KBM-7 (cell line): ENCODE data around the gene TIMM13.

Experiments used
- DNase-seq: peaks from one replicate; pipeline ENCODE4 v3.0.0-alpha.2; 2015
- in situ Hi-C: fragments of 300-500 bp; cut with MboI; formaldehyde crosslinking; loops from 2 replicates; pipeline ENCODE4 v1.14.3; 2020; ENCODE audit warnings: low sequenced_read_pairs, low pct_unique_long_range_greater_than_20kb, mixed read lengths

Gene TIMM13

DNA sequence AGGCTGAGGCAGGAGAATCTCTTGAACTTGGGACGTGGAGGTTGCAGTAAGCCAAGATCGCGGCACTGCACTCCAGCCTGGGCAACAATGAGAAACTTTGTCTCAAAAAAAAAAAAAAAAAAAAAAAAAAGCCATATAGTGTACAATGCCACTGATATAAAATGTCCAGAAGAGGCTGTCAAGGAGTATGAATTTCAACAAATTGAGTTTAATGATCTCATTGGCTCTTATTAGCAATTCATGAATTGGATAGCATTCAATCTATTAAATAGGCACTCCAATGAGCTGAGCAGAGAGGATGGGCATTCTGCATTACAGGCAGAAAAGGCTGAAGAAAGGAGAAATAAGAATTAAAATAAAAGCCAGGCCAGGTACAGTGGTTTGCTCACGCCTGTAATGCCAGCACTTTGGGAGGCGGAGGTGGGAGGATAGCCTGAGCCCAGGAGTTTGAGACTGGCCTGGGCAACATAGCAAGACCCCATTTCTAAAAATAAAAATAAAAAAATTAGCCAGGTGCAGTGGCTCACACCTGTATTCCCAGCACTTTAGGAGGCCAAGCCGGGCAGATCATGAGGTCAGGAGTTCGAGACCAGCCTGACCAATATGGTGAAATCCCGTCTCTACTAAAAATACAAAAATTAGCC is 30.1 kb upstream of the TIMM13 start:
- DNase-seq: no peak
- in situ Hi-C loops: no loop called here

DNA sequence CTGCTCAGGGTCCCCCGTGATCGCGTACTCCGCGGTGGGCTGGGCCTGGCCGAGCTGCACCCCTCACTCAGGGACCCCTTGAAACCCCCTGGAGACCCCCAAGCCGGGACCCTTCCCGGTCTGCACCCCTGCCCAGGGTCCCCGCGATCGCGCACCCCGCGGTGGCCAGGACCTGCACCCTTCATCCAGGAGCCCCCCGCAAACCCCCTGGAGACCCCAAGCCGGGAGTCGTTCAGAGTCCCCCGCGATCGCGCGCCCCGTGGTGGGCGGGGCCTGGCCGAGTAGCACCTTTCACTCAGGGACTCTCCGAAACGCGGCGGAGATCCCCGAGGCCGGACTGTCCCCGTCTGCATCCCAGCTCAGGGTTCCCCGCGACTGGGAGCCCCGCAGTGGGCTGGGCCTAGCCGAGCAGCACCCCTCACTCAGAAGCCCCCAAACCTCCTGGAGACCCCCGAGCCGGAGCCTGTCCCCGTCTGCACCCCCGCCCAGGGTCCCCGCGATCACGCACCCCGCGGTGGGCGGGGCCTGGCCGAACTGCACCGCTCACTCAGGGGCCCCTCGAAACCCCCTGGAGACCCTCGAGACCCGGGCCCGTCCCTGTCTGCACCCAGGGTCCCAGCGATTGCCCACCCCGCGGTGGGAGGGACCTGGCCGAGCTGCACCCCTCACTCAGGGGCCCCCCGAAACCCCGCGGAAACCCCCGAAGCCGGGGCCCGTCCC is 28.6 kb upstream of the TIMM13 start:
- in situ Hi-C loops: no loop called here
- no peak for DNase-seq

DNA sequence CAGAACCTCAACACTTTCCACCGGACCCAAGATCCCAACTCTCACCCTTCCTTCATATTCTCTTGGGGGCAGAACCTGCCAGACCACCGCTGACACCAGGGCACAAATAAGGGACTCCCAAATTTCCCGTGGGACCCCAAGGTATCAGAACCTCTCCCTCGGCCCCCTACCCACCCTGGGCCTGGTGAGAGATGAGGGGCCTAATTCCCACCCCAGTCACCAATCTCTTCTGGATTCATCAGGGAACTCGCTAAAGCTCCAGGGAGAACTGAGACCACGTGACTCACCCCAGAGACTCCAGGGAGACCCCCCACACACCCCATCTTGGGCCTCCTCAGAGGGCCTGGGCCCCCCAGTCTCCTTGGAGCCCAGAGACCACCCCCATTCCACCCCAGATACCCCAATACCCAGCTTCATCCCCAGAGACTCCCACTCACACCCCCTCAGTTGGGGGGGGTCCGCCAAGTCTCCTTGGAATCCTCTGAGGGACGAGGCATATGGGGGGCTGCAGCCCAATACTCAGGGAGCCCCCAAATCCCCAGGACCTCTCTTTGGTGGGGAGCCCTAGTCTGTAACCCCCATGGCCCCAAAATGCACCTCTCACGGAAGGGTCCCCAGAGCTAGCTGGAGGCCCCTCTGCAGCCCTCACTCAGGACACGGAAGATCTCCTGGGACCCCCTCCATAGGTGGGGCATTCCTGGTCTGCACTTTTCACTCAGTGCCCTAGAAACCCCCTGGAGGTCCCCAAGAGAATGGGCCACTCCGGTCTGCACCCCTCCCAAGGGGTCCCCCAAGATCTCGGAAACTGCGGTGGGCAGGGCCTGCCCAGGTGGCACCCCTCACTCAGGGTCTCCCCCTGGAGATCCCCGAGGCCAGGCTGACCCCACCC is 27.8 kb upstream of the TIMM13 start:
- in situ Hi-C loops: no loop called here
- no peak for DNase-seq

DNA sequence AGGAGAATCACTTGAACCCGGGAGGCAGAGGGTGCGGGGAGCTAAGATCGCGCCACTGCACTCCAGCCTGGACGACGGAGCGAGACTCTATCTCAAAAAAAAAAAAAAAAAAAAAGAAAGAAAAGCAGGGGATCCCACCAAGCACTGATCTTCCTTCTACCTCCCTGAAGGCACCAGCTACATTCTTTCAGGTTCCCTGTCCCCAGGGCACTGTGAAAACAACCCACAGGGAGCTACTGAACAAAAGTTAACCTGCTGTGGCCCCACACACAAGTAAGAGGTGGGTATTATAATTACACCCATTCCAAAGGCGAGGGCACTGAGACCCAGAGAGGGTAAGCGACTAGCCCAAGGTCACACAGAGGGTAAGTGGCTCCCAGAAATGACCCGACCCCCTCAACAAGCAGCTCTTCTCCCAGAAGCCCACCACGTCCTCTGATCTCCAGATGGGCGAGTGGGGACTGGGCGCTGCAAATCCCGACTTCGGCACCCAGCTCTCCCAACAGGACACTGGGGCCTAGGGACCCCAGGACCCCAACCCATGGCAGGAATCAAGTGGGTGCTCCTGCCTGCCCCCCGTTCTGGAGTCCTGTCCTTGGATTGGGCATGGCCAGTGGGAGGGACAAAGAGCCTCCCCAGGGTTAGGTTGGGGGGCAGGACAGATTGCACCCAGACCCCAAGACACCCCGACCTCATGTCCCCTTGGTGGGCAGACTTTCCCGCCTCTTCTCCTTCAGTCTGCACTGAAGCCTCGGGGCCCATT is 27.0 kb upstream of the TIMM13 start:
- DNase-seq: no peak
- in situ Hi-C loops: no loop called here

DNA sequence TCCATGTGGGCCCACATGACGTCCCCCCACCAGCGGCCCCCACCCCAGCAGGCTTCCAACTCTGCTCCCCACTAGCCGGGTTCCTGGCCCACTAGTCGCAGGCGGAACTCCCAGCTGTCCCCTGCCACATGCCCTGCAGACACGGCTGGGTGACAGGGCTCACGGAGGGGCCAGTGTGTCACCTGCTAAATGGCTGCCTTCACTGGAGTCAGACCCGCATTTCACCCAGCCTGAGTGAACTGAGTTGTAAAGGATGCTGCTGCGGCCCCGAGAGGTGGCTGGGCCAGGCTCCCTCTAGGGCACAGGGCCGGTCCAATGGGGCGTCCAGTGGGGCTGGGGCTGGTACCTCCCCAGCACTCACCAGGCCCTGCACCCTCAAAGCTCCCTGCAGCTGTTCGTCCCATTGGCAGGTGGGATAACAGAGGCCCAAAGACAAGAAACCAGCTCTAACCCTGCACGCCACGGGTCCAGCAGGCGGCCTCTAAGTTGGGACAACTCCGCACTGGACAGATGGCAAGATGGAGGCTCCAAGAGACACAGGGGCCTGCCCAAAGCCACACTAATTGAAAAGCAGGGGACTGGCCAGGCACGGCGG is 26.1 kb upstream of the TIMM13 start:
- no peak for DNase-seq
- in situ Hi-C loops: no loop called here

DNA sequence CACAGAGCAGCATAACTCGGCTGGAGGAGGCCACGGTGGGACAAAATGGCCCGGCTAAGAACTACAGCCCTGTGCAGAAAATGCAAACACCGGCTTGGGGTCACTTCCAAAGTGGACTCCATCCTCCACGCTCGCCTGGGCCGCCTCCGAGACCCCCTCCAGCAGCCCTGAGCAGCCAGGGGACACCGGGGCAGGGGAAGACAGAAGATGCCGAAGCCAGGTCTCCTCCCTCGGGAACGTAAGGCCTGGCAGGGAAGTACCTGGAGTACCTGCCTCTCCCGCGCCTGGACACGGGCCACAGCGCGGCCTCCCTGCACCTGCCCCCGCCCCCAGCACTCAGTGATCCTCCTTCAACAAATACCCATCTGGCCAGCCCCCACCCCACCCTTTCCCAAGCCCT is 24.4 kb upstream of the TIMM13 start:
- no peak for DNase-seq
- in situ Hi-C loops: no loop called here

DNA sequence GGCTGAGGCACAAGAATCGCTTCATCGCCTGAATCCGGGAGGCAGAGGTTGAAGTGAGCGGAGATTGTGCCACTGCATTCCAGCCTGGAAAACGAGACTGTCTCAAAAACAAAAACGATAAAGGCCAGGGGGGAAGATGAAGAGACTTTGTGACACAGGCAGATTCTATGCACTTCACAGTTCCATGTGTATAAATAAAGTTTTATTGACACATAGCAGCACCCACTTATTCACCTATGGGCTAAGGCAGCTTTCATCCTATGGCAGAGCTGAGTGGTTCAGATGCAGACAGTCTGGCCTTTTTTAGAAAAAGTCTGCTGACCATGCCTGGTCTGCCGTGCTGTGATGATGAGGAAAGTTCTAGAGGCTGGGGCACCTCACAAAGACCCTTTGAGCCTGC is 23.8 kb upstream of the TIMM13 start:
- DNase-seq: no peak
- in situ Hi-C loops: no loop called here

DNA sequence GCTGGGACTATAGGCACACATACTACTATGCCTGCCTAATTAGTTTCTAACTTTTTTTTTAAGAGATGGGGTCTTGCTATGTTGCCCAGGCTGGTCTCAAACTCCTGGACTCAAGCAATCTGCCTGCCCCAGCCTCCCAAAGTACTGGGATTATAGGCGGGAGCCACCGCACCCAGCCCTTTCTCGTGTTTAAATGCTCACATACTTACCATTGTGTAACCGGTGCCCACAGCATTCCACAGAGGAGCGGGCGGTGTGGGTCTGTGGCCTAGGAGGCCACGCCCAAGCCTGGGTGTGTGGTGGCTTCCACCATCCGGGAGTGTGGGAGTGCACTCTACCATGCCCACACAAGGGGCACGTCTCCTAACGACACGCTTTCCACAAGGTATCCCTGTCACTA is 21.6 kb upstream of the TIMM13 start:
- in situ Hi-C loops: no loop called here
- no peak for DNase-seq

DNA sequence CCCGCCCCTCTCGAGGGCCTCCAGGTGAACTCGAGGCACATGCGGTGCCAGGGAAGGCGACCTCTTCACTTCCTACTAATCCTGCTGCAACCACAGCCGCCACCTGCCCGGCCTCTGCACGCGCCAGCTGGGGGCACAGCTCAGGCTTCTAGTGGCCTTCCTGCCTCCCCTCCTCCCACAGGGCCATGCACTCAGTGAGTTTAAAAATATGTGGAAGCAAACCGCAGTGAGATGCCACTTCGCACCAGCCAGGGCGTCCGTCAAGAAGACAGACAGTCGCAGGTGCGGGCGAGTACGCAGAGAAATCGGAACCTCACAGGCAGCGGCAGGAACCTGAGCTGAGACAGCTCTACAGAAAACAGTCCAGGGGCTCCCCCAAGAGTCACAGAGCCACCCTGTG is 19.0 kb upstream of the TIMM13 start:
- DNase-seq: peak; percentile 85
- in situ Hi-C loops: no loop called here

DNA sequence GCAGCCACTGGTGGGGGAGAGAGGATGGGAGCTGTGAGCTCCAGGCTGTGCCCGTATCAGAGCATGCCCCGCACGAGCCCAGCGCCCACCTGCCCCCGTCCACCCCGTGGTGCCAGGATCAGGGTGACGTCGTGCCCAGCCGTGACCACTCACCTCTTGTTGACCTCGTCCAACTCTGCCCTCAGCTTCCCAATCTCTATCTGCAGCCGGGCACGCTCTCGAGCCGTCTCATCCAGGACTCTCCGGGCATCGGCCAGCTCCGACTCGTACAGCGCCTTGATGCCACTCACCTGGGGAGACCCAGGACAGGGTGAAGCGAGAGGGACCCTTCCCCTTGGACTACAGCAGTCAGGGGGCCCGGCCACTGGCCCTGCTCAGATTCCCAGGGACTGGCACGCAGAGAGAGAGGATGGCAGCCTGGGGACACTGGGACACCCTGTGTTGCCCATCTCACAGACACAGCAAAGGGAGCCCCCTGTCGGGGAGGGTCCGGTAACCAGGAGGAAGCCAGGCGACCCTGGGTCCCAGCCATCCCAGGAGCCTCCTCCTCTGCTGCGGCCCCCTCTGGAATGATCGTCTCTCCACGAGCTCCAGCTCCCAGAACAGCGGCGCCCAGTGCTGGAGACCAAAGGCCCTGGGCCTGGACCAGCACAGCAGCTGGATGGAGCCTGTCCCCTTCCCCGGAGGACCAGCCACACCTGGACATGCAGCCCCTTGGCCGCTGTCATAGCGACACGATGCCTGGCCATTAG is 17.0 kb upstream of the TIMM13 start:
- in situ Hi-C loops: no loop called here
- DNase-seq: no peak

DNA sequence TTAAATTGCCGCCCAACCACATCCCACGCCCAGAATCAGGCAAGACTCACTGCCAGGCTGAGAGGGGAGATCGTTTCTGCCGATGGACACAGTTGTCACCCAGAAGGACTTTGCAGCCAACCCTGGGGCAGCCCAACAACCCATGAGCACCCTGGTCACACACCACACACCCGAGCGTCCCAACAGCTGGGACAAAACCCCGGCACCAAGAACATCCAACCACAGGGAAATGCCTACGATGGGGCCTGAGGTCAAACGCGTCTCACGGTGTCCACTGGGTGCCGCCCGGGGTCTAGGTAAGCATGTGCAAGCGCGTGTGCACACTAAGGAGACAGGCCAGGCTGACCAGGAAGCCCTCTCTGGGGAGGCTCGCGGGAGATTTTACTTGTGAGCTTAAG is 16.4 kb upstream of the TIMM13 start:
- no peak for DNase-seq
- in situ Hi-C loops: no loop called here

DNA sequence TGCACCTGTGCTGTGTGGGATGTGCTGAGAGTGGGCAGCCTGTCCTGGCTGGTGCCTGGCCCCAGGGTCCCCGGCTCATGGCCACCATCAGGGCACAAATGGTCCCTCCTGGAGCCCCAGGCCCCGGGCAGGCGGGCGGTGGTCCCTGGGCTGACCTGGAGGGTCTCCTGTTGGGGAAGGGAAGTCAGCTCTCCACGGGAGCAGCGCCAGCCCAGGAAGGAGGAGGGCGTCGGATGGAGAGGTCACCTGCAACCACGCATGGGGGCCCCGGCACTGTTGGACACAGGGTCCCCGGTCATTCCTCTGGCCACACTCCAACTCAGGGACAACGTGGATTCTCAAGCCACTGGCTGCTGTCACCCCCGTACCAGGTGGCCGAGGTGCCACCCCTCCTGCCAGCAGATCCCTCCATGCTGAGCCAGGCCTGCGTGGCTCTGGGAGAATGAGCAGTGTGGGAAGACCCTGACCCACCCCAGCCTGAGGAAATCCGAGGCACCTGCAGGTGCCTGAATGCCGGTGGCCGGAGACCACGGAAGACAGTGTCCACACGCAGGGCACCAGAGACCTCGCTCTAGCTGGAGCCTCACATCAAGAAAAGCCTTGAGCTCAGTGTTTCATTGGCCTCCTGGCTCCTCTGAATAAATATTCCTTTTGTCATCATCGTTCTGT is 15.9 kb upstream of the TIMM13 start:
- in situ Hi-C loops: no loop called here
- DNase-seq: no peak

DNA sequence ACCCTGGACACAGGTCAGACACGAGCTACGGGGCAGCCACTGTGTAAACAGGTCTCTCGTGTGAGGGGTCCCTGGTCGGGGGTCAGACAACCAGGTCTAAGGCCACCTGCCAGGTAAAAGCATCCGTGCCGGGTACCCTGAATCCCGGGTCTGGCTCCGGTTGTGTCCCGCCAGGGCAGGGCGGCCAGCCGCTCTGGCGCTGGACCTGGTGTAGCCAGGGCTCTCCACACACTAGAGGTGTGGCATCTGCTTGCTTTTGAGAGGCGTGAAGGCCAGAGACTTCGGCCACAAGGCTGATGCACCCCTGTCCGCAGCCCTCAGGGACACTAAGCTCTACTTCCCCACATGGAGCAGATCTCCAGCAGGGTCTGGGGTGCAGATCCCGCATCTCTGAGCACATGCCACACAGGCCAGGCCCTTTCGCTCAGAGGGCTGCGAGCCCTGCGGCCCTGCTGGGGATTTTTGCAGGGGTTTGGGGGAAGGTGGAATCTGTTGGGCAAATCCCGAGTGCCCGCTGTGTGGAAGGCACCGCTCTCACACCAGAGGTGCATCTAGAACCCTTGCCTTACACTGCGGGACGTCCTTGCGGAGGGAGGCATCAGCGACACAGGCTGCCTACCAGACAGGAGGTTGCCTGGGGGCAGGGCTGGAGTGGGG is 13.8 kb upstream of the TIMM13 start:
- DNase-seq: no peak
- in situ Hi-C loops: no loop called here

DNA sequence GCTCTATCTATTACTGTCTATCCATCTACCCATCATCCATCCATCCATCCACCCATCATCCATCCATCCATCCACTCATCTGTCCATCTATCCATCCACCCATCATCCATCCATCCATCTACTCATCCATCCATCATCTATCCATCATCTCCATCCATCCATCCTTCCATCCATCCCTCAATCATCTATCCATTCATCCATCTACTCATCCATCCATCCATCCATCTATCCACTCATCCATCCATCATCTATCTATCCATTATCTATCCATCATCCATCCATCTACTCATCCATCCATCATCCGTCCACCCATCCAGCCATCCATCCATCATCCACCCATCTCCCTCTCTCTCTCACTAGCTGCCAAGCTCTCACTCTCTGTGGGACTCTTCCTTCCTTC is 13.1 kb upstream of the TIMM13 start:
- in situ Hi-C loops: no loop called here
- DNase-seq: no peak

DNA sequence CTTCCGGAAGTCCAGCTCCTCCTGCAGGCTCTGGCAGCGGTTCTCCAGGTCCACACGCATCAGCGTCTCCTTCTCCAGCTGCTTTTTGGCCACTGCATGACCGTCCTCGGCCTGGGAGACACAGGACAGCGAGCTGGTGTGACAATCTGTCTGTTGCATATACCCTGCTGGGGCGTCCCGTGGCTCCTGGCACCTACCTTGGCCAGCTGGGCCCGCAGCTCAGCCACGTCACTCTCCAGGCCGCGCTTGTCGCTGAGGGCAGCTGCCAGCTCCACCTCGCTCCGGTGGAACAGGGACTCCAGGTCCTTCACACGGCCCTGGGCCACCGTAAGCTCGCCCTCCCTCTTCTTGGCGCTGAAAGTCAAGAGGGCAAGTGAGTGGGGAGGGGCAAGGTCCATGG is 10.8 kb upstream of the TIMM13 start:
- in situ Hi-C loops: no loop called here
- DNase-seq: no peak

DNA sequence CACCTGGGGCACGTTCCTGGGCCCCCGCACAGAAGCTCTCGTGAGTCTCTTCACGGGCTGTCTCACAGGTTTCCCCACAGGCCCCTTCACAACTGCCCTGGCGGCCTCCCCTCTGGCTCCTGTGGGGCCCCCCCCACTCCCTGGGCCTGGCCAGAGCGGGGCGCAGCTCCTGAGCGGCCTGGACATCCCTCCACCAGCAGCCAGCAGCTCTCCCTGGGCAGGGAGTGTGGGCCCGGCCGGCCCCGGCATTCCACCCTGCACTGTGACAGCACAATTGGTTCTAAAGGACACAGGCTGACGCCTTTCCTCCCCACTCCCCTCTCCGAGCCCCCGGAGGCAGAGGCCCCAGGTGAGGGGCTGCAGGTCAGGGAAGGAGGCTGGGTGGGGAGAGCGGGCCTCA is 9.5 kb upstream of the TIMM13 start:
- no peak for DNase-seq
- in situ Hi-C loops: no loop called here

DNA sequence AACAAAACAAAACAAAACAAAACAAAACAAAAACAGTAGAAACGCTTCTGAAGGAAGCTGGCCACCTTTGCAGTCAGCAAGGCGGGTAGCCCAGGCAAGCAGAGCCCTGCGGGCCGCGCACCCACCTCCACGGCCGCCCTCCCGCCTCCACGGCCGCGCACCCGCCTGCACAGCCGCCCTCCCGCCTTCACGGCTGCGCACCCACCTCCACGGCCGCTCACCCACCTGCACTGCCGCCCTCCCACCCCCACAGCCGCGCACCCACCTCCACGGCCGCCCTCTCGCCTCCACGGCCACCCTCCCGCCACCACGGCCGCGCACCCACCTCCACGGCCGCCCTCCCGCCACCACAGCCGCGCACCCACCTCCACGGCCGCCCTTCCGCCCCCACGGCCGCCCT is 9.0 kb upstream of the TIMM13 start:
- in situ Hi-C loops: no loop called here
- DNase-seq: no peak
